NCI-H345 treated with DMSO at 0.1 percent for 48 hours (cell line): ENCODE data around the gene CRYBG2.
"Not testable (repeated sequence)": the region's sequence is repeated elsewhere in the genome, so short reads cannot be mapped to it uniquely, and the experiment has no call there.

Experiments
- DNase-seq: peaks from one replicate; lab custom pipeline; 2025; ENCODE audit not compliant: unreplicated experiment; lab: John Stamatoyannopoulos, UW

Gene CRYBG2

GRCh38 chr1:26322042-26322331, 31.9 kb downstream of the CRYBG2 start:
- DNase-seq = no peak

GRCh38 chr1:26321315-26322041, 32.5 kb downstream of the CRYBG2 start:
- DNase-seq = peak; percentile 27

DNA sequence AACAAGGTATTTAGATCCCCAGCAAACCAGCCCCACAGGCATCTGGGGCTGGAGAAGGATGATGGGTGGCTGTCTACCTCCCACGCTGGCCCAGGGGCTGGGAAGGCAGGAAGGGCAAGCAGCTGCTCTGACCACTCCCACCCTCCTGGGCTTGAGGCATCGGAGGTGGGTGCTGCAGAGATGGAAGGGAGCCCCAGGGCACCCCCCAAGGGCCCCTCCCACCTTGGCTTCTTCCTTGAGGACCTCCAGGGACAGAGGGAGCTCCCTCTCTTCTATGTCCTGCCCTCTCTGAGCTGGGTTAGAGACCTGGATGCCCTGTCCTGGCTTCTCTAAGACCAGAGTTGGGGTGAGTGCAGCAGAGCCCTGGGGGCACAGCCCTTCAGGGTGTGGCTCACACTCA, 33.0 kb downstream of the CRYBG2 start:
- DNase-seq = no peak

DNA sequence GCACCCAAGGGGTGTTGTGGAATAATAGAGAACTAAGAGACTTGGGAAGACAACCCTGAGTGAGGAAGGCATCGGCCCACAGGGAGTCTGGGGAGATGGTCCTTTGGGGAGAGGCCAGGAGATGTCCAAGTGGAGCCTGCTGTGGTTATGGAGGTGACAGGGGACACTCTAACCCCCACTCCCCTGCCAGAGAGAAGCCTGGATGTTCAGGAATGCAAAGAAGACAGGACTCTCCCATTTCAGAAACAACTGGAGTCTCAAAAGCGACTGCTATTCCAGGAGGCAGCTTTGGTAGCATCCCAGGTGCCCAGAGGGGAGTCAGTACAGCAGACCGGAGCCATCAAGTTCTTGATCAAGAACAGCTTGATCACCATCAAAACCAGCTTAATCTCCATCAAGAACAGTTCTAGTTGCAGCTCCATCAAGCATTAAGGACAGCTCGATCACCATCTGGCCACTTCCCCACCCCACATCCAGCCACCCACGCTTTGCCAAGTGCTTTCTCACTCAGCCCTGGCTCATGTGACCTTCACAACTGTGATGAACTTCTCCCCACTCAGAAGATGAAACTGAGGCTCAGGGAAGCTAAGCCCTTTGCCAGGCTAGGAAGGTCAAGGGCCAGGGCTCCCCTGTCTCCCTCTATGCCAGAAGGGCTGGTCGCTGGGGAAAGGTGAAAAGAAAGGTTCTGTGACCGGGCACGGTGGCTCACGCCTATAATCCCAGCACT, 35.4 kb downstream of the CRYBG2 start:
- no peak for DNase-seq

DNA sequence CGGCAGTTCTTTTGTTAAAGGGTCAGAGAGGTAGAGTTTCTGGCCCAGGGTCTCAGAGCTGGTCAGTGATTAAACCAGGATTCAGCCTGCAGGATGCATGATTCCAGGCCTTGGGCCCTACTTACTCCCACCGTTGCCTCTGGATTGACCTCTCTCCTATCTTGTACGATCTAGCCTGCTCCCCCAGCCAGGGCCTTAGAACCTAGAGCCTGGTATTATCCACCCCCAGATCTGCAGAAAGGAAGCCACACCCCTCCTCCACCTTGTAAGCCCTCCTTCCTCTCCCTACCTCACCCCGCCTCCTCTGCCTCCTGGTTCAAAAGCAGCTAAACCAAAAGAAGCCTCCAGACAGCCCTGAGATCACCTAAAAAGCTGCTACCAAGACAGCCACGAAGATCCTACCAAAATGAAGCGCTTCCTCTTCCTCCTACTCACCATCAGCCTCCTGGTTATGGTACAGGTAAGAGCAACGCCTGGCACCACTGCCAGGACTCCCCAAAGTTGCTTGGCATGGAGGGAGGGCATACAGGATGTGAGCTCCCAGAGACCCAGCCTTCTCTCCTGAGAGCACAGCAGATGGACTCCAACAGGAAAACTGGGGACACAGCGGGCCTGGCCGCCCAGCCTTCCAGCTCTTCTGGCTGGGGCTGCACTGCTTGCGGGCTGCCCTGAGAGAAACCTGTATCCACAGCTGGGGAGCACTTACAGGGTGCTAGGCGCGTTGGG, 36.2 kb downstream of the CRYBG2 start, which contains the start of gene CD52:
Gene CD52, plus strand, starts transcription at position 347 of the 726 bp plus-strand sequence. Its CDS starts 60 bp downstream, at position 407.
- DNase-seq = no peak

DNA sequence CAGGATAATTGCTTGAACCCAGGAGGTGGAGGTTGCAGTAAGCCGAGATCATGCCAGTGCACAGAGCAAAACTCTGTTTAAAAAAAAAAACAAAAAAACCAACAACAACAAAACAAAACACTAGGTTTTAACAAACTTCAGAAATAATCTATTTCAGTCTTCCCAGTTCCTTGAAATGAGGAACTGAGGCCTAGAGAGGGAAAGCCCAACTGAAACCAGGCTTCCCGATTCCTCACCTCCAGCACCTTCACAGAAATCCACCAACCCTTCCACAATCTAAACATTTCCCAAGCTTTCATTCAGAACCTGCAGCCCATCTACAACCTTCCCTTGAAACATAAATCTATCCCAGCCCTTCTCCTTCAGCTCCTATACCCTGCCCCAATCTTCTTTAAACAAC, 36.8 kb downstream of the CRYBG2 start:
- DNase-seq = no peak

DNA sequence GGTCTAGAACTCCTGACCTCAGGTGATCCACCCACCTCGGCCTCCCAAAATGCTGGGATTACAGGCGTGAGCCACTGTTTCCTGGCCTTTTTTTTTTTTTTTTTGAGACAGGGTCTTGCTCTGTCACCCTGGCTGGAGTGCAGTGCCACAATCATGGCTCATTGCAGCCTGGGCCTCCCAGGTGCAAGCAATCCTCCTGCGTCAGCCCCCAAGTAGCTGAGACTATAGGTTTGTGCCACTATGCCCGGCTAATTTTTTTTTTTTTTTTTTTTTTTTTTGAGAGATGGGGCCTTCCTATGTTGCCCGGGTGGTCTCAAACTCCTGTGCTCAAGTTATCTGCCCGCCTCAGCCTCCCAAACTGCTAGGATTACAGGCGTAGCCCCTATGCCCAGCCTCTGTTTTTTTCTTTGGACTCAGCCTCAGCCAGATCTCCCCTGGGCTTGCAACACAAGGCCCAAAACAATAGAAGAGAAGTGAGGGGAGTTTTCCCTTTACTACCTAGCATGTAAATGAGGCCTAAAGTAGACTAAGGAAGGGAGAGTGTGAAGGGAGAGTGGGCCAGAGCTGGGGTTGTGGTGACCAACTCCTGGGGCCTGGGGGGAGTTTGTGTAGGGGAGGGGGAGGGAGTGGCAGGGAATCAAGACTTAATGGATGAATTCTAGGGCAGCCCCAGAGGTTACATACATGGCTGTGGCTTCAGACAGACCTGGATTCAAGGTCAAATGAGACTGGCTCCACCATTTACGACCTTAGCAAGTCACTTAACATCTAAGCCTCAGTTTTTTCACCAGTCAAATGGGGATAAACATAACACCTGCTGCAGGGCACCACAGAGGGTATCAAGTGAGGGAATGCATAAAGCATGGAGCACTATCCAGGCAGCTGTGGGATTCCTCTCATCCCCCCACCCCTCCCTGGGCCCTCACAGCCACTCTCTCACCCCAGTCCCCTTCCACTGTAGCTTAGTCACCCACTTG, 37.8 kb downstream of the CRYBG2 start:
- DNase-seq = no peak

- no peak for DNase-seq
These were observed 39.4 kb downstream of the CRYBG2 start for GRCh38 chr1:26314501-26314900.

- not testable (repeated sequence) for DNase-seq
These were observed 45.7 kb downstream of the CRYBG2 start for GRCh38 chr1:26307966-26308899.

DNA sequence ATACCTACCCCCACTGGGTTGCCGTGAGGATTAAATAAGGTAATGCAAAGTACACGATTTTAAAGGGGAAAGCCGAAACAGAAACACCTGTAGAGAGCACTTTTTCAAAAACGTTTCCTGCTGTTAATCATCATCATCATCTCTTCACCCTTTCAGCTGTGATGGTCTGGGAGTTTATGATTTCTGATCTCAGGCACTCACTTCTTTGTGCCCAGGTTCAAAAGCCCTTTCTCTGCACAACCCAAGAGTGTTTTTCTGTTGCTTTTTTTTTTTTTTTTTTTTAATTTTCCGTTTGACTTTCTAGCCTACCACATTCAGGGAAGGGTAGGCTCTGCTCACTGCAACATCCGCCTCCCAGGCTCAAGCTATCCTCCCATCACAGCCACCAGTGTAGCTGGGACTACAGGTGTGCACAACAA, 46.6 kb downstream of the CRYBG2 start:
- DNase-seq = no peak

GRCh38 chr1:26306290-26307229, 47.4 kb downstream of the CRYBG2 start, which contains the start of gene UBXN11:
TSS of gene UBXN11 (minus strand) at chr1:26306636. CDS start at chr1:26302883, 3,753 bp downstream.
- DNase-seq = peak; percentile 98

GRCh38 chr1:26305667-26306289, 48.2 kb downstream of the CRYBG2 start:
- DNase-seq = no peak

DNA sequence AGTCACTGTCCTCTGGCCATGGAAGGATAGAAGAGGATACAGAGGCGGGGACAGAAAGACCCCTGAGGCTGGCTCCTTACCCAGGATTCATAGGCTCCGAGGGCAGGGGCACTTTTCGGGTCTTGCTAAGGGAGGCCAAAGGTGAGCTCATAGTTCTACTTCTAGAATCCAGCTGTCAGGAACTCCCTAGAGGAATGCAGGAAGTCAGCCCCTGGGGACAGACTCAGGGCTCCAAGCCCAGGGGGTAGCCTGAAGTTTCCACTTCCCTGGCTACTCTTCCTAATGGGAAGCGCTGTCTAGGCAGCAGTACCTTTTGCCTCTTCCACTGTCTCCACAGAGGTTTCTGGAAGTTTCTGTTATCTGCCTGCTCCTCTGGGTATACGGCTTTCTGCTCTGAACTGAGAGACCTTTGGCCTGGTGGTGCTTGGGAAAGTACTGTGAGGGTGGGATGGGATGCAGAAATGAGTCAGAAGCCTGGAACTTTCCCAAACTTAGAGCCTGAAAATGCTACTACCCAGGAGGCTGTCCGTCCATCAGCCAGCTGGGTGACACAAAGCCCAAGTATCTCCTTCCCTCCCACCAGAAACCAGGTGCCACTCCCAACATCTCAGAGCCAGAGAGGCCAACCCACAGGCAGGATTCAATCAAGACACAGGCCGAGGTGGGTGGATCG, 51.1 kb downstream of the CRYBG2 start:
- DNase-seq = no peak

GRCh38 chr1:26300578-26301275, 53.2 kb downstream of the CRYBG2 start:
- no peak for DNase-seq

GRCh38 chr1:26297791-26298124, 56.2 kb downstream of the CRYBG2 start:
- no peak for DNase-seq

DNA sequence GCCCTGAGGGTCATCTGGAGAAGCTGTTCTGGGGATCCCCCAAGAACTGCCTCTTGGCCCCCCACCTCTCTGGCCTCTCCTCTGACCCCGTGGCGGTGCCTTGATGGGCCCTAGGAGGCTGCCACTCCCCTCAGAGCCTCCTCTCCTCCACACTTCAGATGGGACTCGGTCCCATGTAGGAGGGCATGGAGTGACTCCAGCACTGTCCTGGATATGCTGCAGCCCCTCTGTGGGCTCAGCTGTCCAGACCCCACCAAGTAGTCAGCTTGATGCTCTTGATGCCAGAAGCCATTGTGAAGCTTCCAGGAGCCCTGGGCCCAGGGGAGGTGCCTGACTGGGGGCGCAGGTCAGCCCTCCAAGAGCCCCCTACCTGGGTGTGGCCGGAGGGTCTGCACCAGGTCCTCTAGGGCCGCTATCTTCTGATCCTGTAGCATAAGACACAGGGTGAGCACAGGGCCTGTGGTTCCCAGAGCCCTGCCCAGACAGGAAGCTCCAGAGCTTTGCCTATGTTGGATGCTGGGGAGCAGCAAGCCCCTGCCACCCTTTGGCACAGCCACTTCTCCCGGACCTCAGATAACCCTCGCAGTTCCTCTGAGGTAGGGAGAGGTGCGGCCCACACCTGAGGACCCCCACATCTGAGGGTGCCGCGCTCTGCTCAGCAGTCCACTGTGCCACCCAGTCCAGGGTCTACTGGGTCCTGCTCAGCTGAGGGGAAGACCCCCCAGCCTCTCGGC, 56.7 kb downstream of the CRYBG2 start:
- DNase-seq = no peak
